NCI-H2196 (cell line): ENCODE data around the gene CHST13.

Source experiments
- DNase-seq: peaks from one replicate; lab custom pipeline; 2025; ENCODE audit not compliant: unreplicated experiment; lab: John Stamatoyannopoulos, UW

The CHST13 gene

GRCh38 chr3:126487151-126487771 lies 36.7 kb upstream of the CHST13 start:
- no peak for DNase-seq

DNA sequence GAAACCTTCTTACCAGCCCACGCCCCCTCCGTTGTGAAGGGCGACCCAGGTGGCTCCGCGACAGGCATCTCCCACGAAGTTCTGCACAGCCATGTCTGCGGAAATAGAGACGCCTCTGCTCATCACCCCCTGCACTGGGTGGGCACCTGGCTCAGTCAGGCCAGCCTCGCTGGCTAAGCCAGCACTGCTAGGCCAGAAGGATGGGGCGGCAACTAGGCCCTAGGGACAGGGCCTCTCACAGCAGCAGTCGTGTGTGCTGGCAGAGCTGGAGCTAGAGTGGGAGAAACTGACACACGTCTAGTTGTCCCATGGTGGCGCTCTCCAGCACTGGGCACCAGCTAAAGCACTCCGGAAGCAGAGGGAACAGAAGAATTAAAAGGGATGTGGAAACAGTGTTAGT lies 35.8 kb upstream of the CHST13 start:
- no peak for DNase-seq

DNA sequence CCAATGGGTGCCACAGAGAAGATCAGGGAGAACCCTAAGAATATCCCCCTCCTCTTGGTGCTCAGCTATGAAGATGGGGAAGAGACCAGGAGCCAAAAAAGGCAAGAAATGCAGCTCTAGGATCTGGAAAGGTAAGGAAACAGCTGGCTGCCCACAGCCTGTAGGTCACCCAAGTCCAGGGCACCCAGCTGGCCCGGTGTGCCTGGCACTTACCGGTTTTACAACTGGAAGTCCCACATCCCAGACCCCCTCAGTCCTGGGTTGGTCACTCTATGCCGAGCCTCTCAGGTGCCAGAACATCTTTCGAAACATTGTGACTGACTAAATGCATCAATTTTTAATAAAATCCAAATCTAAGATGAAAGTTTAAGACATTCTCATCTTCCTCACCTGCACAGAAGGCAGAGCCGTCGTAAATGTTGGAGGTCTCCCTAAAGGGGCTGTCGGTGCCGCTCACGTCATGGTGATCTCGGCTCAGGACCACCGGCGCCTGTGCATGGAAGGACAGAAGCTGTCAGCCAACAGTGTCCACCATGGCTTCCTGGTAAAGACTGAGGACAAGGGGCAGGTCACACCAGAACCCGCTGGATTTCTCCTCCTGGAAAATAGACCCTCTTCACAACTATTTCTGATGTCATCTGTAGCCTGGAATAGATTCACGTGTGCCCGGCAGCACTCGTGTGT lies 34.9 kb upstream of the CHST13 start:
- DNase-seq: no peak

- no peak for DNase-seq
Observed at GRCh38 chr3:126490619-126491018, 33.3 kb upstream of the CHST13 start.

- DNase-seq: no peak
Observed at GRCh38 chr3:126491221-126492013, 32.5 kb upstream of the CHST13 start.

DNA sequence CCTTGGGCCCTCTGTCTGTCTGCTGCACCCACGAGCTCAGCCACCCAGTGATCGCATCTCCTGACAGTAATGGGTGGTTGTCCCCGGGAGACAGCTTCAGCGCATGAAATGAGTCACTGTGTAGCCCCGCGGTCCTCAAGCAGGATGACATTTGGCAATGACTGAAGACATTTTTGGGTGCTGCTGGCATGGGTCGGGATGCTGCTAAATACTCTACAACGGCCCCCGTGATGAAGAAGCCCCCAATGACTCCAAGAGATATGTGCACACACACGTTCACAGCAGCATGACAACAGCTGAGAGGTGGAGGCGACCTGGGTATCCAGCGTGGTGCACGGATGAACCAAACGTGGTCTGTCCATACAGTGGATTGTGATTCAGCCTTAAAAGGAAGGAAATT lies 30.9 kb upstream of the CHST13 start:
- no peak for DNase-seq

GRCh38 chr3:126493739-126494138 lies 30.2 kb upstream of the CHST13 start:
- no peak for DNase-seq

DNA sequence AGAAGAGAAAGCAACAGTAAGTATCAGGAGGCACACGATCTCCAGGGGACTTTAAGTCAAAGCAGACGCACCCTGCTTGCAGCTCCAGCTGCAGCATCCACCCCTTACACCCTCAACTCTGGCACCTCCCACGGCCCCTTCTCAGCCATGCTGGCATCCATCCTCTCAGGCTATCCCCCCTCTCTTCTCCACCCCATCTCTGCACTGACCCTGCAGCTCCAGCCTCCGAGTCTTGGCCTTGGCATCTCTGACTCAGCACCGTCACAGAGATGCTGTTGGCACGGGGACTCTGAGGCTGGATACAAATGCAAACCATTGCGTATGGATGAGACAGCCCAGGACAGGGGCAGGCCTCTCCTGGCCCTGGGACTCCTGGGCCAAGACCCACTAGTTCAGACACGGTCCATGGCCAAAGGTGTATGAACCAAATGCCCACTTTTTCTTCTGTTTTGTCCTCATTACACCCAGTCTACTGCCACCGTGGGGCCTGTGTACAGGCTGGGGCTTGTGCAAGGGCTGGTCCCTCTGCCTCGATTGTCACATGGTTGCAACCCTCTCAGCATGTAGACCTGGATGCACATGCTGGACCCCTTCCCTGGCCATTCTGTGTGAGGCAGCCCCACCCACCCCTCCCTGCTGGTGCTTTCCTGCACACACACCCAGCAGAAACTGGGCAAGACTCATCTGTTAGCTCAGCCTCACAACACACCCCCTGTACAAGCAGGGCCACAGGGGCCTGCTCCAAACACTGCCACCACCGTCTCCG lies 29.6 kb upstream of the CHST13 start:
- DNase-seq: no peak

DNA sequence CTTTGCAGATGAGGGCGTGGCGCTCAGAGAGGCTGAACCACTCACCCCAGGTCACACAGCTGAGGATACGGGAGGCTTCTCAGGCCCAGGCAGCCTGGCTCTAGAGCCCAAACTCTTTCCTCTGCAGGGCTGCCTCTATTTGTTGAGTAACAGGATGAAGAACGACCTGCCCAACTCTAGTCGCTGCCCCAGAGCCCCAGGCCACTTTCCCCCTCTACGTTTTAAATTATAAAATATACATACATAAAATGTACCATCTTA lies 29.1 kb upstream of the CHST13 start:
- DNase-seq: no peak

- DNase-seq: no peak
Observed at GRCh38 chr3:126495786-126496185, 28.2 kb upstream of the CHST13 start.

DNA sequence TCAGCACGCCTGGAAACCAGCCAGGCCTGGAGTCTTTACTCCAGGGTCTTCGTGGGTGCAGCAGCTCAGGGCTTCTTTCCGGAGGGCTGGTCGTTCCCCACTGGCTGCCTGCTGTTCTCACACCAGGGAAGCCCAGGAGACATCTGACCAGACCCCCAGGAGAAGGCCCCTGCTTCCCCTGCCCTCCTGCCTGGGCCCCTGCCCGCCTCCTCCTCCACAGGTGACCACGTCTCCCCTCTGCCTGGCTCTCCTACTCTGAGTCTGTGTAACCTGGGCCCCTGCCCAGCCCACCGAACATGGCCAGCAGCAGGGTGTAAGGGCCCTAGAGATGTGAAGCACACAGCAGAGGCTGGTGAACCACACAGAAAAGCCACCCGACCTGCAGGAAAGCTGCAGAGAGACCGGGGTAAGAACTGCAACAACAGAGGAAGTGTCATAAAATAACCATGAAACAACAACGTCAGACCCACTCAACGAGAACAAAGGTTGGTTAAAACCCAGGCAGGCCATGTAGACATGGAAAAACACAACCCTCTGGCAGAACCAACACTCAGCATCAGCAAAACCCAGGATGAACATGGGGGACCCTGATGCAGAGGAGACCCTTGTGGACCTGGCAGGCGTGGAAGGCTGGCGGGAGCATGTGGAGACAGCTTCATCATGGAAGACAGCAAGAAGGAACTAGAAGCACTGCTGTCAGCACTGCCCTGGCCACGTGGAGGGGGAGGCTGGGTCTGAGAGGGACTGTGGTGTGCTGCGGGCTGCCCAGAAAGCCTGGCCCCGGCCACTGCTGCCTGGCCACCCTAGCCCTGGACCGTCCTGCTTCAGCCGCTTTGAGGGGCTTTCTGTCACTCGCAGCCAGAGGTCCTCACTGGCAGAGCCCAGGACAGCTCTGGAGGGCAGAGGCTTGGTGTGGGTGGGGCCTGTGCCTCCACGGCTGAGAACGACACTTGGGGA lies 26.8 kb upstream of the CHST13 start:
- DNase-seq: no peak

- DNase-seq: no peak
Observed at GRCh38 chr3:126497956-126498355, 26.0 kb upstream of the CHST13 start.

DNA sequence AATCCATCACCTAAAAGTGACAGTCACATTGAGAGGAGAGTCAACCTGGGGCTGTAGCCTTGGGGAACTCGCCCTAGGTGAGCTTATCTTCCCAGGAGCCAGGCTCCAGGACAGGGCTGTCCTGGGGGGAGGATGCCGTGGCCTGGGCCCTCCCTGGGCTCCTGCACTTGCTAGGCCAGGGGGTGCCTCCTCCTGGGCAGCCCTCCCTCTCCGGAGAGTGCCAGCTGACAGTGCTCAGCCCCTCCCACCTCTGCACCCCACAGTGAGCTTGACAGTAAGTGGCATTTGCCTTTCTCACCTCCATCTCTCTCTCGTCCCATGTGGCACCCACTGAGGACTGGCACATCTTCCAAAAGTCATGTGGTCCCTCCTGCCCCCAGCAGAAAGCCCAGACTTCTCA lies 25.5 kb upstream of the CHST13 start:
- DNase-seq: no peak

- no peak for DNase-seq
Observed at GRCh38 chr3:126498929-126499328, 25.0 kb upstream of the CHST13 start.

DNA sequence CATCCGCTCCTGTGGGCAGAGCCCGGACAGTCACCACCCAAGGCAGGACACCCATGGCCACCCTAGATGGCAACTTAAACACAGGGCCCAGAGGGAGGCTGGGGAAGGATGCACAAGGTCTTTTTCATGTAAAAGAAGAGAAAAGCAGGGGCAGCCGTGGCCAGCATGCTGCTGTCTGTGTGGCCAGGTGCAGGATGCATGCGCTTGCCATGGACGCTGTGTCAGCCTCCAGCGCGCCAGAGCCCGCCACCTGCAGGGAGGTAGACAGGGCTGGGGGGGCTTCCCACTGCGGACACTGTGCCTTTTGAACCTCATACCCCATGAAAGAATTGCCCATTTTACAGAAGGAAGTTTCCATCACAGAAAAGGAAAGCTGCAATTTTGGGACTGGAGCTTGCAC lies 24.6 kb upstream of the CHST13 start:
- DNase-seq: no peak

GRCh38 chr3:126500016-126500415 lies 23.9 kb upstream of the CHST13 start:
- no peak for DNase-seq

DNA sequence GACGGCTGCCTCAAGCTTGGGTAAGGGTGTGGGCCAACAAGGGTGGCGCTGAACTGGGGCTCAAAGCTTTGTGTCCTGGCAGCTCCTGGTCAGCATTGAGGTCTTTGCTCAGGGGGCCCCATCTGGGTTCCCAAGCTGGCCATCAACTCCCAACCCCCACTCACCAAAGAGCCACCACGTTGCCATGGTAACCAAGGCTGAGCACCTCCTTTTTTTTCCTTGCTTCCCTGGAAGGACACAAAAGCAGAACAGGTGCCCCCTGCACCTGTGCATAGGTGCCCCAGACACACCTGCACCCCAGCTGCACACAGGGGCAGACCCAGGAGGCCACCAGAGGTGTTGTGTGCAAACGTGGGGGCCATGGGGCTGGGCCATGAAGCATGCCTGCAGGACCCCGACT lies 22.9 kb upstream of the CHST13 start:
- DNase-seq: no peak

GRCh38 chr3:126501736-126502135 lies 22.2 kb upstream of the CHST13 start:
- no peak for DNase-seq

DNA sequence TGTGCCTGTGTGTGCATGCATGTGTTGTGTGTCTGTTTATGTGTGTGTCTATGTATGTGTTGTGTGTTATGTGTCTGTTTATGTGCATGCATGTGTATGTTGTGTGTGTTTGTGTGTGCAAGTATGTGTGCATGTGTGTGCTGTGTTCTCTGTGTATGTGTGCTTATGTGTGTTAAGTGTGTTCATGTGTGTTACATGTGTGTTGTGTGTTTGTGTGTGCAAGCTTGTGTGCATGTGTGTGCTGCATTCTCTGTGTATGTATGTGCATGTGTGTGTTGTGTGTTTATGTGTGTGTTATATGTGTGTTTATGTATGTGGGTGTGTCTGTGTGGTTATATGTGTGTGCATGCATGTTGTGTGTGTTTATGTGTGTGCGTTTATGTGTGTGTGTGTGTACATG lies 21.3 kb upstream of the CHST13 start:
- no peak for DNase-seq

DNA sequence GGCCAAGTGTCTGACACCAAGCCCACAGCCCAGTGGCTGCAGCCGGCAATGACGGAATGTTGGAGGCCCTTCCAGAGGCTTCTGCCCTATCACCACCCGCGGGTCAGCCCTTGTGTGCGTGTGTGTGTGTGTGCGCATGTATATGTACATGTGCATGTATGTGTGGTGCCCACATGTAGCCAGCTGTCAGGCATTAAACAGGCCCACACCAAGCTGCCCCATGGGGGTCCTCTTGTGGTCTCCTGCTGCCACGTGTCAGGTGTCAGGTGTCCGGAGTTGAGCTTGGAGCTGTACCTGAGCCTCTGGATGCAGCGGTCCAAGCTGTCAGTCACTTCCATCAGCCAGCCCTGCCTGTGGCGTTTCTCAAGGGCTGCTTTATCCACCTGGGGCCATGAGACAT lies 20.3 kb upstream of the CHST13 start:
- no peak for DNase-seq

GRCh38 chr3:126507886-126508285 lies 16.1 kb upstream of the CHST13 start:
- DNase-seq: no peak
